CD14-positive monocyte (primary cell): ENCODE data around the gene HUWE1. TPM values are rescaled to one million over a fixed set of nuclear protein-coding genes. Genes with fewer than 3 reads are reported as not detected.

ENCODE experiments used
- DNase-seq, 3 donors: peaks; one replicate each; pipeline ENCODE4 v3.0.0-alpha.2; 2011 to 2022
- H2AFZ ChIP-seq: 2 replicates; pipeline ENCODE4 v1.6.0; 2012; ENCODE audit warnings: mild to moderate bottlenecking, low read depth, low read length, inconsistent platforms; ENCODE audit not compliant: insufficient read depth, poor library complexity, severe bottlenecking
- H3K27ac ChIP-seq, 2 donors: 1 replicate in 1 of 2; 2 replicates in 1 of 2; pipeline ENCODE4 v1.5.1; 2012 to 2013; ENCODE audit warnings: low read length in 2 of 2, control low read depth in 1 of 2, inconsistent platforms in 1 of 2, low read depth in 1 of 2, mild to moderate bottlenecking in 1 of 2
- H3K27me3 ChIP-seq, 2 donors: one replicate each; pipeline versions ENCODE4 v1.6.0 to v1.6.1; 2011 to 2013; ENCODE audit warnings: low read length in 2 of 2; ENCODE audit not compliant: control insufficient read depth in 2 of 2, insufficient read depth in 2 of 2
- H3K36me3 ChIP-seq, 2 donors: replicated peaks in 1 of 2; 1 replicate in 1 of 2; 2 replicates in 1 of 2; pipeline versions ENCODE4 v1.5.1 to v1.6.1; 2012 to 2013; ENCODE audit warnings: low read length in 2 of 2, control low read depth in 1 of 2, inconsistent platforms in 1 of 2, mild to moderate bottlenecking in 1 of 2; ENCODE audit not compliant: insufficient read depth in 2 of 2, control insufficient read depth in 1 of 2
- H3K4me1 ChIP-seq, 2 donors: 1 replicate in 1 of 2; 2 replicates in 1 of 2; pipeline versions ENCODE4 v1.5.1 to v1.6.1; 2012 to 2013; ENCODE audit warnings: low read length in 2 of 2, control low read depth in 1 of 2, inconsistent platforms in 1 of 2, mild to moderate bottlenecking in 1 of 2, moderate library complexity in 1 of 2; ENCODE audit not compliant: insufficient read depth in 2 of 2, control insufficient read depth in 1 of 2
- H3K4me2 ChIP-seq: replicated peaks from 2 replicates; pipeline ENCODE3; 2012; ENCODE audit warnings: low read length, moderate library complexity, mild to moderate bottlenecking; ENCODE audit not compliant: poor library complexity, severe bottlenecking; ENCODE audit errors: extremely low read depth
- H3K4me3 ChIP-seq, 3 experiments: fragments of 200-600 bp in 1 of 3; sonication (generic) in 1 of 3; replicated peaks in 1 of 3; 1 replicate in 2 of 3; 2 replicates in 1 of 3; pipeline ENCODE4 v1.5.1; 2011 to 2013; ENCODE audit warnings: low read length in 3 of 3, mild to moderate bottlenecking in 3 of 3, control low read depth in 2 of 3, low read depth in 2 of 3, inconsistent platforms in 1 of 3, moderate library complexity in 1 of 3
- H3K79me2 ChIP-seq: 2 replicates; pipeline ENCODE4 v1.6.0; 2012; ENCODE audit warnings: mild to moderate bottlenecking, control low read depth, inconsistent platforms, low read length, moderate library complexity; ENCODE audit not compliant: insufficient read depth
- H3K9ac ChIP-seq: 2 replicates; pipeline ENCODE4 v1.6.0; 2017; ENCODE audit warnings: low read length, mild to moderate bottlenecking; ENCODE audit not compliant: insufficient read depth, poor library complexity, severe bottlenecking
- H3K9me3 ChIP-seq, 2 donors: replicated peaks in 1 of 2; 1 replicate in 1 of 2; 2 replicates in 1 of 2; pipeline versions ENCODE4 v1.5.1 to v1.6.1; 2012 to 2013; ENCODE audit warnings: low read length in 2 of 2, control low read depth in 1 of 2; ENCODE audit not compliant: control insufficient read depth in 1 of 2, insufficient read depth in 1 of 2
- H4K20me1 ChIP-seq: 2 replicates; pipeline ENCODE4 v1.6.0; 2012; ENCODE audit warnings: mild to moderate bottlenecking, low read length, control low read depth, moderate library complexity; ENCODE audit not compliant: insufficient read depth
- H3K27ac Mint-ChIP-seq, 7 donors: one replicate each; pipeline ENCODE4 v1.8.0; 2020; ENCODE audit warnings: mild to moderate bottlenecking in 7 of 7, mixed read lengths in 7 of 7, moderate library complexity in 6 of 7, inconsistent platforms in 2 of 7
- H3K27me3 Mint-ChIP-seq, 3 donors: one replicate each; pipeline ENCODE4 v1.8.0; 2021 to 2022; ENCODE audit warnings: low read depth in 3 of 3, mild to moderate bottlenecking in 3 of 3, mixed read lengths in 3 of 3, moderate library complexity in 3 of 3, inconsistent platforms in 1 of 3
- H3K36me3 Mint-ChIP-seq, 2 donors: one replicate each; pipeline ENCODE4 v1.8.0; 2020; ENCODE audit warnings: mixed read lengths in 2 of 2, inconsistent platforms in 1 of 2, mild to moderate bottlenecking in 1 of 2
- H3K4me1 Mint-ChIP-seq: one replicate; pipeline ENCODE4 v1.8.0; 2020; ENCODE audit warnings: mild to moderate bottlenecking, mixed read lengths
- H3K4me3 Mint-ChIP-seq, 2 donors: one replicate each; pipeline ENCODE4 v1.8.0; 2020; ENCODE audit warnings: mild to moderate bottlenecking in 2 of 2, mixed read lengths in 2 of 2, moderate library complexity in 1 of 2
- H3K9me3 Mint-ChIP-seq, 7 donors: one replicate each; pipeline ENCODE4 v1.8.0; 2020 to 2022; ENCODE audit warnings: mixed read lengths in 7 of 7, mild to moderate bottlenecking in 6 of 7, moderate library complexity in 6 of 7, inconsistent platforms in 2 of 7
- WGBS: methylation state at CpG from one replicate; pipeline ENCODE4 v1.1.5; 2013; ENCODE audit warnings: missing lambda C conversion rate; ENCODE audit not compliant: insufficient coverage; 5-methylcytosine and 5-hydroxymethylcytosine counted together
- intact Hi-C, 2 donors: fragments of 100-400 bp; cut with micrococcal nuclease; formaldehyde crosslinking; loops; one replicate each; pipeline versions ENCODE4 v1.15.0 to v1.15.1; 2023
- polyA plus RNA-seq, 3 donors: library from polyadenylated mRNA; depleted of rRNA in 1 of 3; unstranded in 2 of 3; stranded (reverse) in 1 of 3; fragments of 300-500 nt in 2 of 3; fragments of >200 nt in 1 of 3; fragmentation: Illumina TruSeq in 2 of 3; gene quantifications; 1 replicate in 2 of 3; 2 replicates in 1 of 3; pipeline ENCODE4 v1.2.3, GENCODE V29; 2012 to 2021
- TF ChIP-seq, protein P1 (sequence below): fragments of 200-600 bp; IDR thresholded peaks from one replicate; pipeline ENCODE4 v1.8.0; 2022; ENCODE audit warnings: antibody characterized with exemption, mild to moderate bottlenecking

The HUWE1 gene
- polyA plus RNA-seq, 3 donors, result 1.8 to 31.1 (median 4.3) TPM

DNA sequence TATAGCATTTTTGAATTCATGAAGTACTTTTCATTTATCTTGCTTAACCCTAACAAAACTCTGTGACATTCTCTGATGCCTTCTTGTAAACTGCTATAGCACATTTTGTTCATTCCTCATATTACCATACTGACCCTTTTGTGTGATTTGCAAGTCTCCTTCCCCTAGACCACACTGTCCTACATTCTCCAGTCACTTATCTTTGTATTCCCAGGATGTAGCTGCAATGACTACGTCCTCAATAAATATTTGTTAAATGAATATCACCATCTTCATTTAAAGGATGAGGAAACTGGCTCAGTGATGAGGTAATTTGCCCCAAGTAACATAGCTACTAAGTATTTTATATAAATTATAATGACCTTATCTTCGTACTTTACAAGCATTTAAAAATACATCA, 11.9 kb downstream of the HUWE1 start:
- H3K36me3 ChIP-seq, result peaks cover 41 to 70% of the 10 kb centered on the region in 2 donors
- DNase-seq, result no peak
- Mint-ChIP-seq H3K27me3 (peaks cover 0 to 5% (median 0%) of the 10 kb centered on the region in 3 donors), H3K9me3 (no peaks in the 10 kb centered on the region), H3K4me3 (no peak overlapping the region), H3K36me3 (peaks cover 32 to 50% of the 10 kb centered on the region in 2 donors), H3K4me1 (no peaks in the 10 kb centered on the region), H3K27ac (peak overlapping the region in 1 of 7 donors; percentile 19)
- no peak overlapping the region for H3K4me3 ChIP-seq
- no peaks in the 10 kb centered on the region for H3K4me1 ChIP-seq
- no peak overlapping the region for H3K9ac ChIP-seq
- peaks cover 42% of the 10 kb centered on the region for H4K20me1 ChIP-seq
- peaks cover 79% of the 10 kb centered on the region for H3K79me2 ChIP-seq
- no peak overlapping the region for H3K27ac ChIP-seq
- no CpG with 5 or more reads among the region's 2 CpGs for WGBS
- H3K9me3 ChIP-seq, result no peaks in the 10 kb centered on the region
- no peaks in the 10 kb centered on the region for H3K27me3 ChIP-seq
- TF ChIP-seq, protein P1, sequence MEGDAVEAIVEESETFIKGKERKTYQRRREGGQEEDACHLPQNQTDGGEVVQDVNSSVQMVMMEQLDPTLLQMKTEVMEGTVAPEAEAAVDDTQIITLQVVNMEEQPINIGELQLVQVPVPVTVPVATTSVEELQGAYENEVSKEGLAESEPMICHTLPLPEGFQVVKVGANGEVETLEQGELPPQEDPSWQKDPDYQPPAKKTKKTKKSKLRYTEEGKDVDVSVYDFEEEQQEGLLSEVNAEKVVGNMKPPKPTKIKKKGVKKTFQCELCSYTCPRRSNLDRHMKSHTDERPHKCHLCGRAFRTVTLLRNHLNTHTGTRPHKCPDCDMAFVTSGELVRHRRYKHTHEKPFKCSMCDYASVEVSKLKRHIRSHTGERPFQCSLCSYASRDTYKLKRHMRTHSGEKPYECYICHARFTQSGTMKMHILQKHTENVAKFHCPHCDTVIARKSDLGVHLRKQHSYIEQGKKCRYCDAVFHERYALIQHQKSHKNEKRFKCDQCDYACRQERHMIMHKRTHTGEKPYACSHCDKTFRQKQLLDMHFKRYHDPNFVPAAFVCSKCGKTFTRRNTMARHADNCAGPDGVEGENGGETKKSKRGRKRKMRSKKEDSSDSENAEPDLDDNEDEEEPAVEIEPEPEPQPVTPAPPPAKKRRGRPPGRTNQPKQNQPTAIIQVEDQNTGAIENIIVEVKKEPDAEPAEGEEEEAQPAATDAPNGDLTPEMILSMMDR, result no peak
- no peak overlapping the region for H3K4me2 ChIP-seq
- H2AFZ ChIP-seq, result no peak overlapping the region
- intact Hi-C loops, result no loop called here

- Mint-ChIP-seq H3K27ac (no peak overlapping the region), H3K9me3 (peaks cover 0 to 2% (median 0%) of the 10 kb centered on the region in 7 donors), H3K27me3 (no peaks in the 10 kb centered on the region), H3K4me1 (no peaks in the 10 kb centered on the region), H3K4me3 (no peak overlapping the region), H3K36me3 (peaks cover 21 to 36% of the 10 kb centered on the region in 2 donors)
- peaks cover 0 to 8% of the 10 kb centered on the region in 2 donors for H3K27me3 ChIP-seq
- TF ChIP-seq, protein P1, result no peak
- peaks cover 73% of the 10 kb centered on the region for H3K79me2 ChIP-seq
- no peaks in the 10 kb centered on the region for H3K4me1 ChIP-seq
- no peak overlapping the region for H3K27ac ChIP-seq
- no peak overlapping the region for H3K4me3 ChIP-seq
- H3K4me2 ChIP-seq, result no peak overlapping the region
- no peaks in the 10 kb centered on the region for H3K9me3 ChIP-seq
- no peak for DNase-seq
- no peak overlapping the region for H2AFZ ChIP-seq
- intact Hi-C loops, result no loop called here
- peaks cover 29% of the 10 kb centered on the region for H4K20me1 ChIP-seq
- peaks cover 38 to 72% of the 10 kb centered on the region in 2 donors for H3K36me3 ChIP-seq
- H3K9ac ChIP-seq, result no peak overlapping the region
These were observed 17.3 kb downstream of the HUWE1 start for GRCh38 chrX:53669258-53669657.
